Glutamatergic neuron (in vitro differentiated cells): Measurements from ENCODE around the gene LY6G5B. TPM values are rescaled to one million over a fixed set of nuclear protein-coding genes. Genes with fewer than 3 reads are reported as not detected.

Experiments used
- DNase-seq: peaks from one replicate; pipeline ENCODE4 v3.0.0; 2022
- H3K27ac Mint-ChIP-seq: one replicate; pipeline ENCODE4 v1.8.0; 2020; ENCODE audit warnings: mild to moderate bottlenecking, mixed read lengths, inconsistent platforms; ENCODE audit not compliant: unreplicated experiment
- H3K27me3 Mint-ChIP-seq: one replicate; pipeline ENCODE4 v1.8.0; 2020; ENCODE audit warnings: mild to moderate bottlenecking, moderate library complexity, mixed read lengths, inconsistent platforms; ENCODE audit not compliant: unreplicated experiment
- H3K36me3 Mint-ChIP-seq: one replicate; pipeline ENCODE4 v1.8.0; 2020; ENCODE audit warnings: mild to moderate bottlenecking, mixed read lengths, inconsistent platforms; ENCODE audit not compliant: unreplicated experiment
- H3K4me1 Mint-ChIP-seq: one replicate; pipeline ENCODE4 v1.8.0; 2020; ENCODE audit warnings: mild to moderate bottlenecking, low read depth, mixed read lengths, inconsistent platforms; ENCODE audit not compliant: unreplicated experiment
- H3K4me3 Mint-ChIP-seq: one replicate; pipeline ENCODE4 v1.8.0; 2020; ENCODE audit warnings: mild to moderate bottlenecking, mixed read lengths, inconsistent platforms; ENCODE audit not compliant: unreplicated experiment
- H3K9me3 Mint-ChIP-seq: one replicate; pipeline ENCODE4 v1.8.0; 2020; ENCODE audit warnings: mild to moderate bottlenecking, moderate library complexity, mixed read lengths, inconsistent platforms; ENCODE audit not compliant: unreplicated experiment
- CTCF ChIP-seq: fragments of 200-600 bp; sonication (generic); IDR thresholded peaks from one replicate; pipeline ENCODE4 v1.5.0; 2021; ENCODE audit not compliant: partially characterized antibody, unreplicated experiment
- total RNA-seq: library from RNA; stranded (reverse); fragmentation: NEBNext Ultra II Directional; extraction: Animal tissue kit (Norgen Biotek cat#: 25700); gene quantifications from one replicate; pipeline ENCODE4 v1.2.1, GENCODE V29; 2021; ENCODE audit not compliant: unreplicated experiment

LY6G5B gene
- total RNA-seq, 1 donor from 2014 or later, result 43.1 TPM

GRCh38 chr6:31622684-31623091, 47.1 kb upstream of the LY6G5B start:
- Mint-ChIP-seq H3K36me3 (peaks cover 7% of the 10 kb centered on the region), H3K4me3 (peak overlapping the region; percentile 89), H3K27me3 (peaks cover 8% of the 10 kb centered on the region), H3K9me3 (peaks cover 8% of the 10 kb centered on the region), H3K4me1 (peaks cover 17% of the 10 kb centered on the region), H3K27ac (peak overlapping the region; percentile 89)
- no peak for TF ChIP-seq CTCF
- DNase-seq, result no peak

GRCh38 chr6:31624070-31624469, 45.7 kb upstream of the LY6G5B start:
- peak overlapping the region; percentile 75 for H3K4me3 Mint-ChIP-seq
- H3K36me3 Mint-ChIP-seq, result peaks cover 8% of the 10 kb centered on the region
- H3K4me1 Mint-ChIP-seq, result peaks cover 17% of the 10 kb centered on the region
- peaks cover 6% of the 10 kb centered on the region for H3K9me3 Mint-ChIP-seq
- H3K27me3 Mint-ChIP-seq, result peaks cover 8% of the 10 kb centered on the region
- no peak for DNase-seq
- peak overlapping the region; percentile 62 for H3K27ac Mint-ChIP-seq
- TF ChIP-seq CTCF, result no peak

- H3K4me3 Mint-ChIP-seq, result no peak overlapping the region
- H3K9me3 Mint-ChIP-seq, result peaks cover 6% of the 10 kb centered on the region
- no peak overlapping the region for H3K27ac Mint-ChIP-seq
- H3K36me3 Mint-ChIP-seq, result peaks cover 14% of the 10 kb centered on the region
- no peak for DNase-seq
- TF ChIP-seq CTCF, result no peak
- peaks cover 17% of the 10 kb centered on the region for H3K4me1 Mint-ChIP-seq
- peaks cover 8% of the 10 kb centered on the region for H3K27me3 Mint-ChIP-seq
Measured at GRCh38 chr6:31626952-31627351, 42.8 kb upstream of the LY6G5B start.

GRCh38 chr6:31627690-31628287, 42.0 kb upstream of the LY6G5B start:
- no peak for TF ChIP-seq CTCF
- Mint-ChIP-seq H3K27ac (peak overlapping the region; percentile 16), H3K36me3 (peaks cover 14% of the 10 kb centered on the region)

GRCh38 chr6:31629014-31629413, 40.8 kb upstream of the LY6G5B start:
- Mint-ChIP-seq H3K9me3 (peaks cover 6% of the 10 kb centered on the region), H3K4me1 (peaks cover 3% of the 10 kb centered on the region), H3K27ac (no peak overlapping the region), H3K4me3 (no peak overlapping the region), H3K27me3 (peaks cover 12% of the 10 kb centered on the region), H3K36me3 (peaks cover 10% of the 10 kb centered on the region)
- DNase-seq, result no peak
- no peak for TF ChIP-seq CTCF

More at GRCh38 chr6:31627690-31628287, 42.0 kb upstream of the LY6G5B start:
- DNase-seq, result no peak
- Mint-ChIP-seq H3K4me3 (peak overlapping the region; percentile 44), H3K27me3 (peaks cover 10% of the 10 kb centered on the region), H3K4me1 (peaks cover 10% of the 10 kb centered on the region), H3K9me3 (peaks cover 6% of the 10 kb centered on the region)
